Effector memory CD8-positive, alpha-beta T cell (primary cell): ENCODE results near the gene ITPRID2.

Experiments used
- ATAC-seq: fragments of 150-1000 bp; cut with Tn5 transposase; replicated peaks from 2 replicates; pipeline ENCODE4 v1.10.0; 2021; ENCODE audit warnings: mild to moderate bottlenecking, moderate library complexity
- DNase-seq, 3 experiments: peaks; one replicate each; pipeline ENCODE4 v3.0.0; 2021
- H3K27ac Mint-ChIP-seq, 2 donors: one replicate each; pipeline ENCODE4 v1.8.0; 2022; ENCODE audit warnings: mild to moderate bottlenecking in 2 of 2, mixed read lengths in 2 of 2, moderate library complexity in 2 of 2
- H3K27me3 Mint-ChIP-seq, 2 donors: one replicate each; pipeline ENCODE4 v1.8.0; 2022; ENCODE audit warnings: mixed read lengths in 2 of 2
- H3K36me3 Mint-ChIP-seq: one replicate; pipeline ENCODE4 v1.8.0; 2022; ENCODE audit warnings: mild to moderate bottlenecking, moderate library complexity, mixed read lengths; ENCODE audit not compliant: insufficient read depth
- H3K4me1 Mint-ChIP-seq, 2 donors: one replicate each; pipeline ENCODE4 v1.8.0; 2022; ENCODE audit warnings: low read depth in 2 of 2, mixed read lengths in 2 of 2
- H3K4me3 Mint-ChIP-seq, 2 donors: one replicate each; pipeline ENCODE4 v1.8.0; 2022; ENCODE audit warnings: mild to moderate bottlenecking in 2 of 2, mixed read lengths in 2 of 2, moderate library complexity in 2 of 2
- H3K9me3 Mint-ChIP-seq, 2 donors: one replicate each; pipeline ENCODE4 v1.8.0; 2022; ENCODE audit warnings: mixed read lengths in 2 of 2

The ITPRID2 gene

DNA sequence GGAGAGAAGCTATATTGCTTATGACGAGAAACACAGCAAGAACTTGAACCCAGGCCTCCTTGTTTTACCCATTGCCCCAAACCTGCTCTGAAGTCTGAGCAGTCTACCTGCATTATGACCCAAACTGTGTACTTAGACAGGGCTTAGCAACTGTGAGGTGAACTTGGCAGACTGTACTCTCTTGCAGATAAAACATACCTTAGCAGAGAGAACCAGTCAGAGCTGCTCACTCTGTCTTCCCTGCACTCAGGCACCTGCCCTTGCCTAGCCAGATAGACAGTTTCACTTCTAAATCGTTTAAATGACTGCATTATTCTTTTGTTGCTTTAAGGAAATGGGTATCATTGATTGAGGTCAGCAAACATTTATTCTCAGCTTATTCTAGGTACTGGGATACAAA lies 20.3 kb downstream of the ITPRID2 start:
- H3K4me1 Mint-ChIP-seq: no peaks in the 10 kb centered on the region
- no peak for DNase-seq
- no peak overlapping the region for H3K27ac Mint-ChIP-seq
- H3K27me3 Mint-ChIP-seq: no peaks in the 10 kb centered on the region
- no peaks in the 10 kb centered on the region for H3K9me3 Mint-ChIP-seq
- H3K36me3 Mint-ChIP-seq: peaks cover 26% of the 10 kb centered on the region
- no peak for ATAC-seq
- H3K4me3 Mint-ChIP-seq: no peak overlapping the region

DNA sequence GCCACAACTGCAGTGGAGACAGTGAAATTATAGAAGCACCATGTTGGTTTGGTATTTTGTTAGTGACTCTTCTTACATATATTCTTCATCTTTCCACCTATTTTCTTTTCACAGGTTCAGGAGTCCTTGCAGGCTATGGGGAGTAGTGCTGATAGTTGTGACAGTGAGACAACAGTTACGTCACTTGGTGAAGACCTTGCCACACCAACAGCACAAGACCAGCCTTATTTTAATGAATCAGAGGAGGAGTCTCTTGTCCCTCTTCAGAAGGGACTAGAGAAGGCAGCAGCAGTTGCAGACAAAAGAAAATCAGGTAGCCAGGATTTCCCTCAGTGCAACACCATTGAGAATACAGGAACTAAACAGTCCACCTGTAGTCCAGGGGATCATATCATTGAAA lies 23.6 kb downstream of the ITPRID2 start:
- Mint-ChIP-seq H3K9me3 (no peaks in the 10 kb centered on the region), H3K4me1 (no peaks in the 10 kb centered on the region), H3K36me3 (peaks cover 36% of the 10 kb centered on the region), H3K4me3 (no peak overlapping the region), H3K27ac (no peak overlapping the region), H3K27me3 (no peaks in the 10 kb centered on the region)
- ATAC-seq (no peak), DNase-seq (no peak)

DNA sequence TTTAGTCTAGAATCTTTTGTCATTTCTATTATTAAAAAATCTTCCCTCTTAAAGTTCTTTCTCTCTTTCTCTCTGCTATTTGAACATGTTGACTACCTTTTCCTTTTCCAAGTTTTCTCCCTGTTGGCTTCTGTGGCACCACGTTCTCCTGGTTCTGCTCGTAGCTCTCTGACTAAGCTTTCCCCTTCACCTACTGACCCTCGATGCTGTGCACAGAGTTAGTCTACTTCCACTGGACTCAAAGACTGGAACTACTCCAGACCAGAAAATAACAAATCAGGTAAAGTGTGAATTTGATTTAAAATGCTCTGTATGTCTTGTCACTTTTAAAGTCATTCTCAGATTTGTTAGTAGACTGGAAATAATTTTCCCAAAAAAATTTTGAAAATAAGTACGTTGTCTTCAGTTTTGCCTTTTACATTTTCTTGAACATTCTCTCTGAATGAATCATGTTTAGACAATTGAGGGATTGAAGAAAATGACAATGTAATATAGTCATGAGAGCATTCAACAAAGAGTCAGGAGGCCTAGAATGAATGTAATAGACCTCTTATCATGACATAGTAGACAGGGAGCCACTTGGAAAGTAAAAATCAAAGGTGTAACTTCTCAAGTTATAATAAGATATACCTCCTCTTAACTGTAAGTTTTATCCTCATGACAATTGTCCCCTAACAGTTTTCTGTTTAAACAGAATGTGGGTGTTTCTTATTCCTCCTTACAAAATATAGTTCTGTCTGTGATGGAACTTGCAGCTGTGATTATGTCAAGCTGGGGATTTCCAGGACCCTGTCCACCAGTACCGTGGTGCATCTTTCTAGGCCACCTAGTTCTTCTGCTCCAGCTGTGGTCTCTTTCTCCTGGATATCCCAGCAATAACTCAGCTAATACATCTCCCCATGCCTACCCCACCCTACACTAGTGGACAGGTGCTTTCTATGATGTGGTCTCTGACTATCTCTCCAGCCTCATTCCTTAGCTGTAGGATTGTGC lies 25.5 kb downstream of the ITPRID2 start:
- Mint-ChIP-seq H3K9me3 (no peaks in the 10 kb centered on the region), H3K27ac (no peak overlapping the region), H3K4me1 (no peaks in the 10 kb centered on the region), H3K36me3 (peaks cover 34% of the 10 kb centered on the region), H3K4me3 (no peak overlapping the region), H3K27me3 (no peaks in the 10 kb centered on the region)
- DNase-seq: no peak
- no peak for ATAC-seq

DNA sequence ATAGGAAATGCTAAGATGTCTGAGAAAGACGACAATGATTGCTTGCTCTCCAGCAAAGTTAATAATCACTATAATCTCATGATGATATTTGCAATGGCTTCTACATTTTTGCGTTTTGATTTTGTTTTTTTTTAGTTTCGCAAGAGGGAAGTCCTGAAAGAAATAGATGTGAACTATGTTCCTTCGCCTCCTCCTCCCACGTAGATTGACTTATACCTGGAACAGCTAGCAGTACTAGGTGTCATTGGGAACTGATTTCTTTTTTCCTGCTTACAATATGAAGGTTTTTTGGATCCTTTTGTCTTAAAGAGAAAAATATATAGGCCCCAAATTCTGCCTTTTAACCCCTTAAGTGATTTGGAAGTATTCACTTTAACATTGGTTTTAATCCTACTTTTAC lies 26.7 kb downstream of the ITPRID2 start:
- peaks cover 40% of the 10 kb centered on the region for H3K36me3 Mint-ChIP-seq
- DNase-seq: no peak
- no peaks in the 10 kb centered on the region for H3K9me3 Mint-ChIP-seq
- H3K4me3 Mint-ChIP-seq: no peak overlapping the region
- ATAC-seq: no peak
- no peaks in the 10 kb centered on the region for H3K4me1 Mint-ChIP-seq
- H3K27ac Mint-ChIP-seq: no peak overlapping the region
- no peaks in the 10 kb centered on the region for H3K27me3 Mint-ChIP-seq

DNA sequence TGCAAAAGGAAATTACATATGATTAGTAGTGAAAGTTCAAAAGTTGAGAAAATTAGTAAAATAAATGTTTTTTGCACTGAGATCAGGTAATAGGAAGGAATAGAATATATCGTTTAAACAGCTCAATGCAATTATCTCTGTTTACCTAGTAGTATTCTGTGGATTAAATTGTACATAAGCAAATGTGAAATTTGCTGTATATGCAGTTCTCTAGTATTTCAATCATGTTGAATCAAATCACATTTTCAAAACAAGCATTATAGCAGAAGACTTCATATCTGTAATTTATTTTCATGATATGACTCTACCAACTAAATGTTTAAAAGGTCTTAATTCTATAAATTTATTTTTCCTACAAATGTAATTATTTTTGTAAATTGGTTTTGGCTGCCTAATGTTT lies 31.6 kb downstream of the ITPRID2 start:
- H3K27me3 Mint-ChIP-seq: no peaks in the 10 kb centered on the region
- DNase-seq: no peak
- H3K27ac Mint-ChIP-seq: no peak overlapping the region
- no peaks in the 10 kb centered on the region for H3K9me3 Mint-ChIP-seq
- no peak for ATAC-seq
- H3K4me1 Mint-ChIP-seq: no peaks in the 10 kb centered on the region
- H3K36me3 Mint-ChIP-seq: peaks cover 23% of the 10 kb centered on the region
- H3K4me3 Mint-ChIP-seq: no peak overlapping the region

DNA sequence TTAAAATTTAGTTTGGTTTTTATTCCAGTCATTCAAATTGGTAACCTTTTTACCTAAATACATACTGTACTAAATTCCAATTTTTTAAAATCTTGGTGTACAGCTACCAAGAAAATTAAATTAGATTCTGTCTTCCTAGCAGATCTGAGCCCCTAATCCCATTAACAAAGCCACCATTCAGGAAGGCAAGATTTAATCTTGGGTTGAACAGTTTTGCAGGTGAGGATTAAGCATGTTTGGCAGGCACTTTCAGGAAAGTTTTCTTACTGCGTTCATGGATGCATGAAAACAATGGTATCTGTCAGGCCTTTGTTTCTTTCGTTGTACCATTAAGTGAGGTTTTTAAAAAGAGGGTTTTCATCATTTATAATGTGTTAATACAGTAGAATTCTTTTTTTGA lies 32.8 kb downstream of the ITPRID2 start:
- Mint-ChIP-seq H3K27me3 (no peaks in the 10 kb centered on the region), H3K4me3 (no peak overlapping the region), H3K36me3 (peaks cover 20% of the 10 kb centered on the region), H3K27ac (no peak overlapping the region), H3K4me1 (no peaks in the 10 kb centered on the region), H3K9me3 (no peaks in the 10 kb centered on the region)
- DNase-seq (no peak), ATAC-seq (no peak)

DNA sequence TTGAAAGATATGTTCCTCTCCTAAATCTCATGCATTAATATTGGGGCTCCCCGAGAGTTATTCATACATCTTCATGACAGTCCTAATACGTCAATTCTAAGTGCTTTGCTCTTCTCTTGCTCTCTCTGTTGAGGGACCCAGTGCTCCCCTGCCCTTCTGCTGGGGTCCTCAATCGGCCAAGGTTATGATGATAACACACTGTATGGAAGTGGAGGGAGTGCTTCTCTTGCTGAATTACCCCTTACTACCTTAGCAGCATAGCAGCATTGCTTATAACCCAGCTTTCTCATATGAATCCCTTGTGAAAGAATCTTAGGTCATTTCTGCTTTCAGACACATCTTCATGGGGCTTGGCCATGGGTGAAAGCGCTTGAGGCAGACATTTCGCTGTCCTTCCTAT lies 43.2 kb downstream of the ITPRID2 start:
- H3K4me1 Mint-ChIP-seq: no peaks in the 10 kb centered on the region
- ATAC-seq (no peak), DNase-seq (no peak)
- no peak overlapping the region for H3K4me3 Mint-ChIP-seq
- no peak overlapping the region for H3K27ac Mint-ChIP-seq
- H3K9me3 Mint-ChIP-seq: no peaks in the 10 kb centered on the region
- H3K27me3 Mint-ChIP-seq: peaks cover 13 to 17% of the 10 kb centered on the region in 2 donors
- H3K36me3 Mint-ChIP-seq: no peaks in the 10 kb centered on the region

DNA sequence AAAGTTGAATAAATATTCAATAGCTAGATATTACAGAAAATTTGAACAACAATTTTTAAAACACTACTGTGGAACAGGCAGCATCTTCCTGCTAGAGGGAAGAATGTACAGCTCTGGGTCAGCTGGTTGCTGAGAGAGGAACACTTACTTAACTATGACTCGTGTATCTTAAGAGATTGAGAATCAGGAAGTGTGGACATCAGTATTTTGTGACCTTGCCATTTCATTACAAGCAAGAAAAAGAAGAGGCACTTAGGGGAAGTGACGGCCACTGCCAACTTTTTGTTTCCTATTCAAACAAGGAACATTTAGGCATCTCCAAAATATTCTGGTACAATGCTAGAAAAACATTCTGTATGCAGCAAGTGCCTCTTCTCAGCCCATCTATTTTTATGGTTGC lies 45.9 kb downstream of the ITPRID2 start:
- no peak overlapping the region for H3K4me3 Mint-ChIP-seq
- no peaks in the 10 kb centered on the region for H3K36me3 Mint-ChIP-seq
- no peak for DNase-seq
- peaks cover 23 to 24% of the 10 kb centered on the region in 2 donors for H3K27me3 Mint-ChIP-seq
- ATAC-seq: no peak
- no peaks in the 10 kb centered on the region for H3K4me1 Mint-ChIP-seq
- no peaks in the 10 kb centered on the region for H3K9me3 Mint-ChIP-seq
- H3K27ac Mint-ChIP-seq: no peak overlapping the region

DNA sequence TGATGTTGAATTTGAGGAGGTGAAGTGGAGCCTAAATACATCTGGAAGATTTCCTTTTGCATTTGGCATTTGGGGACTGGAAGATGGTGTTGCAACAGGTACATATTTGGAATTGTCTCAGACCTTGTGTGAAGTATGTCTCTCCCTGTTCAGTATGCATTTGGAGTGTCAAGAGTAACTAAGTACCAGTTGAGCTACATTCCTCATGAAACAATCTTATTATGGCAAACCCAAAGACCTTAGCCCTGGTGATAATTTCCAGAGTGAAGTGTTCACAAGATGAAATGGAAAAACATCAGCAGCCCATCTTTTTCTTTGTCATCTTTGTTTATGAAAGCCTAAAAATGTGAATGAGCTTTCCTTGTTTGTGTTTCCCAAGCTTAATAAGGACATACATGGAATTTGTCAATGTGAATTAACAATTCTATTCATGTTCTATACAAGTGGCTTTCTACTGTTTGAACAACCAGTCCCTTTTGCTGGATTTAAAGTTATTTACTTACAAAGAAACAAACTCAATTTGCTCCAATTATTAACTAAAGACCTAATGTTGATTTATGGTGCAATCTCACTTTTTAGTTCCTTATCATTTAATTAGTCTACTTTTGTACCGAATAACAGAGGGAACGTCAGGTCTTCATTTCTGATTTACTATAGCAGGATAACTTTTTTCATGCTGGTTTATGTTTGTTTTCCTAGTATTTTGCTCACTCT lies 52.0 kb downstream of the ITPRID2 start:
- ATAC-seq (no peak), DNase-seq (no peak)
- H3K4me1 Mint-ChIP-seq: no peaks in the 10 kb centered on the region
- H3K9me3 Mint-ChIP-seq: no peaks in the 10 kb centered on the region
- H3K36me3 Mint-ChIP-seq: no peaks in the 10 kb centered on the region
- no peak overlapping the region for H3K27ac Mint-ChIP-seq
- H3K4me3 Mint-ChIP-seq: no peak overlapping the region
- peaks cover 46 to 52% of the 10 kb centered on the region in 2 donors for H3K27me3 Mint-ChIP-seq

DNA sequence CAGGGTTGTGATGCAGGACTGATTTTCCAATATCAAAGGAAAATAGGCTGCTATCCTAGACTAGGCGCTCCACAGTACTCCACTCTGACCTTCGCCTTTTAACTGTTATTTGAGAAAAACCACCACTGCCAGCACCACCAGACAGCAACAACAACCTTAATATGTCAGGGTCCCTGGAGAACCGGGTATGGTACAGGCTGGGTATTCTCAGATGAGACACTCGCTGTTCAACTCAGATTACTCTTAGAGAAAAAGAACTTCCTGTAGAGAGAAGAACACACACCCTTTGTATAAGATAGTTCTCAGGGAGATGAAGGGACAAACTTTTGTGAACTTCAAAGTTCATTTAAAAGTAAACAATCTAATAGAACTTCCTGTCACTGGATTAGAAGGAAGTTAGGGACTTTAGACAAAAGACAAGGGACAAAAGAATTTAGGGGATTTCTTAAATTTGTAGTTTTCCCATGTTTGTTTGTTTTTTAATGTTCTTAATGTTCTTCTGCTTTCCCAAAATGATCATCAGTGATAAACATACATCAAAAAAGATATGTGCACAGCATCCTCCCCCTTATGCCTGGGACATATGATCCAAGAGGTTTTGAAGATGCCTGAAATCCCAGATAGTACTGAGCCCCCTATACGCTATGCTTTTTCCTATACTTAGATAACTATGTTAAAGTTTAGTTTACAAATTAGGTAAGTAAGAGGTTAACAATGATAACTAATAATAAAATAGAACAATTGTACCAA lies 52.8 kb downstream of the ITPRID2 start:
- H3K27me3 Mint-ChIP-seq: peaks cover 41 to 52% of the 10 kb centered on the region in 2 donors
- H3K4me1 Mint-ChIP-seq: no peaks in the 10 kb centered on the region
- H3K9me3 Mint-ChIP-seq: no peaks in the 10 kb centered on the region
- no peak overlapping the region for H3K27ac Mint-ChIP-seq
- H3K36me3 Mint-ChIP-seq: no peaks in the 10 kb centered on the region
- ATAC-seq (no peak), DNase-seq (no peak)
- H3K4me3 Mint-ChIP-seq: no peak overlapping the region

DNA sequence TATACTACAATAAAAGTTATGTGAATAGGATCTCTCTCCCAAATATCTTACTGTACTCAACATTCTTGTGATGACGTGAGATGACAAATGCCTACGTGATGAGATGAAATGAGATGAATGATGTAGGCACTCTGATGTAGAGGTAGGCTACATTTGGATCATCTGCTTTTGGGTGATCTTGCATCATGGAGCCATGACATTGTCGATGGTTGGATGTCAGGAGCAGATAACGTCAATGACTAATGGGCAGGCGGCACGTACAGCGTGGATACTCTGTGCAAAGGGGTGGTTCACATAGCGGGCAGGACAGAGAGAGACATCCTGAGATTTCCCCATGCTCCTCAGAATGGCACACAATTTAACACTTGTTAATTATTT lies 53.4 kb downstream of the ITPRID2 start:
- H3K4me1 Mint-ChIP-seq: no peaks in the 10 kb centered on the region

DNA sequence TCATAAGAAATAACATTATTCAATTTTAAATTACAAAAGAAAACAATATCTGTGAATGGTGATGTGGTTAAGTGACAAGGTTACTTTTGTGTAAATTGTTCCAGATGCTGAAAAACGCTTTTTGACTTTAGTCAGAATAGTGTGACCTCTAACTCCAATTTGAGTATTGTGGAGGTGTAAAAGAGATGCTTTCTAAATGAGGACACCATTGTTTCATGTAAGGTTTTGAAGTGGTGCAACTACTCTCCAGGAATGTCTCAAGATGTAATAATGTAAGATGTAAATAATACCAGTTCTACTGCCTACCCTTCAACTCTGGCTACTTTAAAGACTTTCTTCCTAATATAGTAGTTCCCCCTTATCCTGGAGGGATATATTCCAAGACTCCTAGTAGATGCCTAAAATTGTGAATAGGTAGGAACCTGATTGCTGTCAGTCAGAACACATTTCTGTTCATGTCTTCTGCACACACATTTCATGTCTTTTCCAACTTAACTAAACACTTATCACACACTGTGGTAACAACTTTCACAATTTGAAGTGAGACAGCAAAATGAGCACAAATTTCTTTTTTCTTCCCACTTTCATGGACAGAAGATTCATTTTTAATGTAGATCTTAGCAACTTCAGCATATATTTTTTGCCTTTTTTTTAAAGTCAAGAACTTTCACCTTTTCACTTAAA lies 55.1 kb downstream of the ITPRID2 start:
- no peak overlapping the region for H3K27ac Mint-ChIP-seq
- ATAC-seq (no peak), DNase-seq (no peak)
- H3K36me3 Mint-ChIP-seq: no peaks in the 10 kb centered on the region
- H3K4me3 Mint-ChIP-seq: no peak overlapping the region
- no peaks in the 10 kb centered on the region for H3K4me1 Mint-ChIP-seq
- peaks cover 44 to 48% of the 10 kb centered on the region in 2 donors for H3K27me3 Mint-ChIP-seq
- H3K9me3 Mint-ChIP-seq: no peaks in the 10 kb centered on the region

More for the DNA sequence above, 53.4 kb downstream of the ITPRID2 start:
- ATAC-seq: no peak
- Mint-ChIP-seq H3K4me3 (no peak overlapping the region), H3K9me3 (no peaks in the 10 kb centered on the region), H3K27ac (no peak overlapping the region), H3K27me3 (peaks cover 39 to 52% of the 10 kb centered on the region in 2 donors), H3K36me3 (no peaks in the 10 kb centered on the region)
- DNase-seq: no peak

DNA sequence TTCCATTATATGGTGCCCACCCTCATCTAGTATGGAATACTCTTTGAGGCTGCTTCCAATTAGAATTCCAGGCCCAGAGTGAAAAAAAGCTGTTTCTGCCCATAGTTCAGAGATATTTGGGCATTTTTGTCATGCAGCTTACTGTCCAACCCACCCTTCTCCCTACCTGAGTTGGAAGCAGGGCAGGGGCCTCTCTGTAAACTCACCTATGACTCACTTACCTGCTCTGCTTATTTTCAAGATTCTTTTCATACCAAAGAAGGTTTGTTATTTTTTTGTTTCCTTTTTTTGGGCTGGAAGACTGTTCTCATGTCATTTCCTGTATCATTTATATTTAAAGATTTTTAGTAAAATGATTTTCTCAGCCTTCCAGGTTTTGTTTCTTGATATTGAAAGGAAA lies 55.7 kb downstream of the ITPRID2 start:
- H3K36me3 Mint-ChIP-seq: no peaks in the 10 kb centered on the region
- DNase-seq (no peak), ATAC-seq (no peak)
- no peak overlapping the region for H3K4me3 Mint-ChIP-seq
- no peaks in the 10 kb centered on the region for H3K4me1 Mint-ChIP-seq
- peaks cover 38 to 48% of the 10 kb centered on the region in 2 donors for H3K27me3 Mint-ChIP-seq
- H3K9me3 Mint-ChIP-seq: no peaks in the 10 kb centered on the region
- H3K27ac Mint-ChIP-seq: no peak overlapping the region
